Astrocyte (in vitro differentiated cells and primary cell): ENCODE measurements around the gene TMEM33.

Experiments used
- EZH2 ChIP-seq: IDR thresholded peaks from 2 replicates; pipeline ENCODE4 v1.6.1; 2012; ENCODE audit warnings: mild to moderate bottlenecking, low read length, inconsistent platforms; ENCODE audit not compliant: insufficient read depth
- TF ChIP-seq, protein P1 (sequence below): IDR thresholded peaks from 2 replicates; pipeline ENCODE4 v1.5.1; 2011; ENCODE audit warnings: low read depth, mild to moderate bottlenecking, inconsistent platforms, low read length, moderate library complexity; ENCODE audit not compliant: insufficient read depth

DNA sequence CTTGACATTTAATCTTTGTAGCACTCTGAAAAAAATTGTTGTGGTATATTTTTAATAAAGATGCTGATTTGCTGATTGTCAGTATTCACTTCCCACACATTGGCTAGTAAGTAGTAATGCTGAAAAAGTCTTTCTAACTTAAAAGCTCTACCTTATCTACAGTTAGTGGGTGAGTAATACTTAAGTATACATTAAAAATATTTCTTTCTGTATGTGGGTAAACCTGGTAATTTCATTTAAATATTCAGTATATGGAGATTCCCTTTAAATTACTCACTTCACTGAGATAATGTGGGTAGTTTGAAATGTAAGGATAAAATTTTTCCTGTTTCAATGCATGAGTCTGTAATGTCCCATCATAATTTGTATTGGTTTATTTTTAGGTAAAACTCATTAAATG, 5.6 kb downstream of the TMEM33 start:
- TF ChIP-seq, protein P1, sequence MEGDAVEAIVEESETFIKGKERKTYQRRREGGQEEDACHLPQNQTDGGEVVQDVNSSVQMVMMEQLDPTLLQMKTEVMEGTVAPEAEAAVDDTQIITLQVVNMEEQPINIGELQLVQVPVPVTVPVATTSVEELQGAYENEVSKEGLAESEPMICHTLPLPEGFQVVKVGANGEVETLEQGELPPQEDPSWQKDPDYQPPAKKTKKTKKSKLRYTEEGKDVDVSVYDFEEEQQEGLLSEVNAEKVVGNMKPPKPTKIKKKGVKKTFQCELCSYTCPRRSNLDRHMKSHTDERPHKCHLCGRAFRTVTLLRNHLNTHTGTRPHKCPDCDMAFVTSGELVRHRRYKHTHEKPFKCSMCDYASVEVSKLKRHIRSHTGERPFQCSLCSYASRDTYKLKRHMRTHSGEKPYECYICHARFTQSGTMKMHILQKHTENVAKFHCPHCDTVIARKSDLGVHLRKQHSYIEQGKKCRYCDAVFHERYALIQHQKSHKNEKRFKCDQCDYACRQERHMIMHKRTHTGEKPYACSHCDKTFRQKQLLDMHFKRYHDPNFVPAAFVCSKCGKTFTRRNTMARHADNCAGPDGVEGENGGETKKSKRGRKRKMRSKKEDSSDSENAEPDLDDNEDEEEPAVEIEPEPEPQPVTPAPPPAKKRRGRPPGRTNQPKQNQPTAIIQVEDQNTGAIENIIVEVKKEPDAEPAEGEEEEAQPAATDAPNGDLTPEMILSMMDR, result no peak
- no peak for TF ChIP-seq EZH2
